GM18873 (cell line): Measurements from ENCODE around the gene RRM2.
"Not testable (repeated sequence)": the region's sequence is repeated elsewhere in the genome, so short reads cannot be mapped to it uniquely, and the experiment has no call there.

ENCODE experiments used
- ATAC-seq: cut with Tn5 transposase; IDR thresholded peaks from one replicate; pipeline ENCODE4 v1.9.1; 2021; ENCODE audit warnings: mild to moderate bottlenecking, moderate library complexity, moderate number of reproducible peaks; ENCODE audit not compliant: unreplicated experiment, low FRiP score

Gene RRM2

DNA sequence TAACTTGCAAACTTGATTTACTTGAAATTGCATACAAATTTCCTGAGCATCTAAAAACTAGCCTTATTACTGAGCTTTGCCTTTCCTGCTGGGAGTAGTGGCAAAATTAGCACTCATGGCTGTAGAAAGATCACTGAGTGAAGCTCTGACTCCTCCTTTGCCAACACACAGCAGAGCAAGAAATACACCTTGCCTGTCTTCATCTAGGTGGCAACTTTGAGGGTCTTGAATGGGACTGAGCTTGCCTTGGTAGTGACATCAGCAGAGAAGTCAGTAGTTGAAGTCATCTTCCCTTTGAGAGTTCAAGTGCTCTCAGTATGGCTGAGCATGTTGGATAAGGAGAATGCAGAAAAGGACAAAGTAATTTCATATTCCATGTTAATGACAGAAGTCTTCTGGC lies 5.9 kb downstream of the RRM2 start:
- no peak for ATAC-seq

DNA sequence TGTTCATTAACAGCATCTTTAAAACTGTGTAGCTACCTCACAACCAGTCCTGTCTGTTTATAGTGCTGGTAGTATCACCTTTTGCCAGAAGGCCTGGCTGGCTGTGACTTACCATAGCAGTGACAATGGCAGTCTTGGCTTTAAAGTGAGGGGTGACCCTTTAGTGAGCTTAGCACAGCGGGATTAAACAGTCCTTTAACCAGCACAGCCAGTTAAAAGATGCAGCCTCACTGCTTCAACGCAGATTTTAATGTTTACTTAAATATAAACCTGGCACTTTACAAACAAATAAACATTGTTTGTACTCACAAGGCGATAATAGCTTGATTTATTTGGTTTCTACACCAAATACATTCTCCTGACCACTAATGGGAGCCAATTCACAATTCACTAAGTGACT lies 7.0 kb downstream of the RRM2 start:
- no peak for ATAC-seq

DNA sequence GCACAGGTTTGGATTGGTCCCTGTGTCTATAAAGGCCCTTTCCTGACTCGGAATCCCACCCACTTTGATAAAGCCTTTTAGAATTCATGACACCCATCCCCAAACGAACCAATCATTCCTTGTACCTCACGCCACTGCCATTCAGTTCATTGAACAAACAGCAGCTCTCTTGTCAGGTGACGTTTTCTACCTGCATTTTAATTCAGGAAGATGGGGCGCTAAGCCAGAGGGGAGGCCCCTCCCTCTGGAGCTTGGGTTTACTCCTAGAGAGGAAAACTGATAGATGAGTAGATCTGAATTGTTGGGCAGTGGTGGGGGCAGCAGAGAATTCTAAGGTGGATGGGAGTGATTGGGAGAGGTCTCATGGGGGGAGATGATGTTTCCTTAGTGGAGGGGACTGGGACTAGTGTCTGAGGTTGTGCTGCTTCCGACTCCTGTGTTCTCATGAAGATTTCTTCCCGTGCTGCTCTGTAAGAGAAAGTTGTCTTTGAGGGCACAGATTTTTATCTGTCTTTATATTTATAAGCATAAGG lies 9.6 kb downstream of the RRM2 start:
- no peak for ATAC-seq

GRCh38 chr2:10132596-10132995 lies 10.1 kb downstream of the RRM2 start:
- ATAC-seq: no peak

DNA sequence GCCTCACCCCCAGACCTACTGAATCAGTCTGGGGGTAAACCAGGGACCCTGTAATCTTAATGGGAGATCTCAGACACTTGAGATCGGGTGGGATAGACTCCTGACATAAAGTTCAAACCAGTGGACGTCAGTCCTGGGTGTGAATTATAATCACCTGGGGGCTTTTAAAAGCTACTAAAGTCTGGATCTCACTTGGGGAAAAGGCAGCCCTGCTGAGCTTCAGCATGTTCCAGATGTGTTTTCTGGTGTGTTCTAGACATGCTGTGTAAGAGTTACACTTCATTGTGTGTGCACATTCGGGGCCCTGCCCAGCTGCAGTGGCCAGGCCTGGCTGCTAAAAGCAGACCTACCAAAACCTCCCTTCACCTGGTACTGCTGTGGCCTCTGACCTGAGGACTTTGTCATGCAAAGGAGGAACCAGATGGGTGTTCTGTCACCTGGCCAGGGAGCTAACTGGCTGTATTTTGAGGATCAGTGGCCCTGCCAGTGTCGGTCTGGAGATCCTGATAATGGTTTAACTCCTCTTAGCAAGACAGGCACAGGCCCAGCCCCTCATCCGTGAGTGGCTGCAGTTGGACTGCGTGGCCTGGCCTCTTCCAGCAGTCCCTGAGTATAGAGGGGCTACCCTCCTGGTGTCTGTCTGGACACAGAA lies 10.6 kb downstream of the RRM2 start:
- ATAC-seq: no peak

- ATAC-seq: no peak
Measured at GRCh38 chr2:10135296-10136089, 13.0 kb downstream of the RRM2 start.

- ATAC-seq: no peak
Measured at GRCh38 chr2:10136101-10136934, 13.8 kb downstream of the RRM2 start.

DNA sequence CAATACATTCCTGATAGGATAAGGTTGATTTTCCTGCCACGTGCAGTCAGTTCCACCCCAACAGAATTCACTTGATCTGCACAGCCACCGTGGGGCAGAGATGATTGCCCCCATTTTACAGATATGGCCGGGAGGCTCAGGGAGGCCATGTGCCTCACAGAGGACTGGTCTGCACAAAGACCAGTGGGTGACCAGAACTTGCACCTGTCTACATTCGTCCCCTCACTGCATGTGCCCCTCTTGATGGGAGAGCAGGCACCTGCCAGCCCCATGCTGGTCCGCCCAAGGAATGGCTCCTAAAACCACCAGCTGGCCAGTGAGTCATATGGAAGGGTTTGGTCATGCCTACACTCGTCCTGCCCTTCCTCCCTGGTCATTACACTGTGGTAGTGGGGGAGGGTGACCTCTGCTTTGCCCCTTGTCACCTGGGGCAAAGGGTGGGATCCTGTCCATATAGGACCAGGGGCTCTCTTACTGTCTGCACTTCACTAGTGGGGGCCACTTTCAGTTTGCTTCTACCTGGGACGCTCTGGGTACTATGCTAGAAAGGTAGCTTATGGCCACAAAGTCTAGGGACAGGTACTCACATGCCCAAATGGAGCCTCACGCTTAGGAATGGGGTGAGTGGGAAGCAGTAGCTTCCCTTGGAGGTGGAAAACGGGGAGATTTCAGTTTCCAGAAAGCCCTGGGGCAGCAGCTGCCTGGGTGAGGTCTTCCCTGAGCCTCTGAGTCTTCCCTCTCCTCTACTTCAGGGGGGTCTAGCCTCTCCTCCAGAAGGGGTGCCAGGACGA lies 14.7 kb downstream of the RRM2 start:
- ATAC-seq: no peak

- no peak for ATAC-seq
Measured at GRCh38 chr2:10139536-10139935, 17.0 kb downstream of the RRM2 start.

- no peak for ATAC-seq
Measured at GRCh38 chr2:10140841-10141610, 18.5 kb downstream of the RRM2 start.

DNA sequence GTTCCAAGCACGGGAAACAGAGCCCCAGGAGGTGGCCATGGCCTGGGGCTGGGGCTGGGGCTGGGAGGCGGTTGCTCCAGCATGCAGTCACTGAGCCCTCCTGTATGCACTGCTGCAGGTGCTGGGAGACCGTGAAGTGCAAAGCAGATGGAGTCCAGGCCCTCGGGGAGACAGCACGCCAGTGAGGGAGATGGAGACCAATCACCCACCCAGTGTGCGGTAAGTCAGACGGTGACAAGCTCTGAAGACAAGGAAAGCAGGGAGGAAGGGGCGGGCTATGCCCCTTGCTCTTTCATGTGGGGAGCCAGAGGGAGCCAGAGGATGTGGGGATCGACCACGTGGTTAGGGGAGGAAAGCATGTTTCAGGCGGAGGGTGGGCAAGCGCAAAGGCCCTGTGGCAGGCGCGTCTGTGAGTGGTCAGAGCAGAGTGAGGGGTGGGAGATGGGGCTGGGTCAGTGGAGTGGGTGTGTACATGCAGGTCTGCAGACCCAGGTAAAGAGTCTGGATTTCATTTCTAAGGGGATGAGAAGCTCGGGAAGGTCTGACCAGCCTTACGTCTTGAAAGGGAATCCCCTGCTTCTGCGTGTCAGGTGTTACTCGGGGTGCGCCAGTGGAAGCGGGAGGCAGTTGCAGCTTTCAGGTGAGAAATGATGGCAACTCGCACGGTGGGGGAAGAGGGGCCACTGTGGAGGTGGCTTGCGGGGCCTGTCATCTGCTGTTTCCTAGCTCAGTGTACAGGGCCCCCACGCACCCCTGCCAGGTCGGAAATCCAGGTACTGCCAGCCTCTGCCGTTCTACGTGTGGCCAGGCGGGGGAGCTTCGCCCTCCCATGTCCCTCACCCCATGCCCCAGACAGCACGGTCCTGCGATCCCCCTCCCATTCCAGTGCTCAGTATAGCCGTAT lies 19.4 kb downstream of the RRM2 start:
- ATAC-seq: no peak

- ATAC-seq: no peak
Measured at GRCh38 chr2:10142640-10142965, 20.1 kb downstream of the RRM2 start.

GRCh38 chr2:10144771-10145518 lies 22.4 kb downstream of the RRM2 start:
- ATAC-seq: no peak

DNA sequence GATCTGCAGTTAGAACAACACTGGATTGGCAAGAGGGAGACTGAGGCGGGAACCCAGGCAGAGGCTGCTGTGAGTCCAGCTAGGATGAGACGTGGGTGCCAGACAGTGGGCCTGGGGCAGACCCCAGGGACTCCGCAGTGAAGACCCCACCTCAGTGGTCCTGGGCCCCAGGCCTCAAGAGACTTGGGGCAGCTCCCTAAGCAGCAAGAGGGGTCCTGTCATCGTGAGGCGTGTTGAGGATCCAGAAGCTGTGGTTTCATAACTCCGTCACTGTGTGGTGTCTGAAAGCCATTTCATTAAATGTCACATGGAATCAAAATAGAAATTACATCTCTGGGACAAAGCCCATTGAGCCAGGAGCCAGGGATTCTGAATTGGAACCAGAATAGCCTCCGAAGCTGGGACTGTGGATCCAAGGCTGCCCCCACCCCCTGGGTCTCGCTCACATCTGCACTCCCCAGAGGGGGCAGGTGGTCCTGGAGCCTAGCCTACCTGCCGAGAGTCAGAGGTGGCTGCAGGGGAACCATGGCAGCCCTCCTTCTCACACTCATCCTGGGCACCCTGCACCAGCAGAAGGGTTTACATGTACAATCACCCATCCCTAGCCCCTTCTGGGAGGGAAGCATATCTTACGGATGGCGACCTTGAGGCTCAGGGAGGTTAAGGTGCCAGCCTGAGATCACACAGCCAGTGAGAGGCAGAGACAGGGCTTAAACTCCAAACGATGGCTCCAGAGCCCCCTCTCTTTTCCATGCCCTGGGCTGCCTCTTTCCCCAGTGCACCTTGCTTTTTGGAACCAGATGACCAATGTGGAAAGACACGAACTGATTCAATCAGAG lies 23.2 kb downstream of the RRM2 start:
- no peak for ATAC-seq

GRCh38 chr2:10146366-10147005 lies 23.9 kb downstream of the RRM2 start:
- no peak for ATAC-seq

GRCh38 chr2:10147050-10147660 lies 24.6 kb downstream of the RRM2 start:
- not testable (repeated sequence) for ATAC-seq
